ENCODE results near the gene VANGL2. TPM values are rescaled to one million over a fixed set of nuclear protein-coding genes. Genes with fewer than 3 reads are reported as not detected.

The VANGL2 gene
- total RNA-seq, 1 donor from 2014 or later = 5.5 TPM

GRCh38 chr1:160431006-160431405 lies 30.6 kb downstream of the VANGL2 start:
- POLR2A ChIA-PET = interaction anchor here (0.5 to 3.4 kb wide), 14 partner anchors 10 to 179 kb away, joined by 3 to 54 read pairs (median 4); no protein-coding TSS in a partner anchor
- peaks cover 10% of the 10 kb centered on the region for H3K9me3 Mint-ChIP-seq
- DNase-seq (no peak), ATAC-seq (ENCODE audit: low read depth) (no peak)
- H3K4me3 Mint-ChIP-seq = peak overlapping the region; percentile 48
- TF ChIP-seq, protein P1, sequence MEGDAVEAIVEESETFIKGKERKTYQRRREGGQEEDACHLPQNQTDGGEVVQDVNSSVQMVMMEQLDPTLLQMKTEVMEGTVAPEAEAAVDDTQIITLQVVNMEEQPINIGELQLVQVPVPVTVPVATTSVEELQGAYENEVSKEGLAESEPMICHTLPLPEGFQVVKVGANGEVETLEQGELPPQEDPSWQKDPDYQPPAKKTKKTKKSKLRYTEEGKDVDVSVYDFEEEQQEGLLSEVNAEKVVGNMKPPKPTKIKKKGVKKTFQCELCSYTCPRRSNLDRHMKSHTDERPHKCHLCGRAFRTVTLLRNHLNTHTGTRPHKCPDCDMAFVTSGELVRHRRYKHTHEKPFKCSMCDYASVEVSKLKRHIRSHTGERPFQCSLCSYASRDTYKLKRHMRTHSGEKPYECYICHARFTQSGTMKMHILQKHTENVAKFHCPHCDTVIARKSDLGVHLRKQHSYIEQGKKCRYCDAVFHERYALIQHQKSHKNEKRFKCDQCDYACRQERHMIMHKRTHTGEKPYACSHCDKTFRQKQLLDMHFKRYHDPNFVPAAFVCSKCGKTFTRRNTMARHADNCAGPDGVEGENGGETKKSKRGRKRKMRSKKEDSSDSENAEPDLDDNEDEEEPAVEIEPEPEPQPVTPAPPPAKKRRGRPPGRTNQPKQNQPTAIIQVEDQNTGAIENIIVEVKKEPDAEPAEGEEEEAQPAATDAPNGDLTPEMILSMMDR (IDR thresholded peaks at IDR 0.05) = no peak
- peak overlapping the region; percentile 95 for H3K27ac Mint-ChIP-seq
- H3K36me3 Mint-ChIP-seq (ENCODE audit: low read depth) = peaks cover 19% of the 10 kb centered on the region
- intact Hi-C loops (cut with micrococcal nuclease) = no loop called here
- CTCF ChIA-PET = interaction anchor here (1.0 to 5.0 kb wide), 11 partner anchors 23 to 188 kb away, joined by 3 to 175 read pairs (median 6); no protein-coding TSS in a partner anchor
- peaks cover 80% of the 10 kb centered on the region for H3K4me1 Mint-ChIP-seq
- no peaks in the 10 kb centered on the region for H3K27me3 Mint-ChIP-seq

DNA sequence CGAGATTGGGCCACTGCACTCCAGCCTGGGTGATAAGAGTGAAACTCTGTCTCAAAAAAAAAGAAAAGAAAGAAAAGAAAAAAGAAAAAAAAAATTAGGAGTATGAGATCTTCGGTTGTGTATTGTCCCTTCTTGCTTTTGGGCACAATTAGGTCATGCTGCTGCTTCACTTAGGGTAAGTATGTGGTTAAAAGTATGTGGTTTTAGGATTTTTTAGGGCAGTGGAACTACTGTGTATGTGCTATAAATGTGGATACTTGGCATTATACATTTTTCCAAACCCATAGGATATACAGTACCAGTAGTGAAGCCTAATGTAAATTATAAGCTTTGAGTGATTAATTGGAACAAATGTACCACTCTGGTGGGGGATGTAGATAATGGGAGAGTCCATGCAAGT lies 31.2 kb downstream of the VANGL2 start:
- CTCF ChIA-PET = interaction anchor here (1.1 to 5.0 kb wide), 4 partner anchors 22 to 177 kb away, joined by 3 to 175 read pairs (median 14); no protein-coding TSS in a partner anchor
- intact Hi-C loops (cut with micrococcal nuclease) = no loop called here
- TF ChIP-seq, protein P1 (IDR thresholded peaks at IDR 0.05) = no peak
- H3K27ac Mint-ChIP-seq = peak overlapping the region; percentile 95
- H3K9me3 Mint-ChIP-seq = peaks cover 10% of the 10 kb centered on the region
- DNase-seq (no peak), ATAC-seq (ENCODE audit: low read depth) (no peak)
- POLR2A ChIA-PET = interaction anchor here (0.7 to 3.4 kb wide), 17 partner anchors 12 to 176 kb away, joined by 3 to 54 read pairs (median 4); partner anchors contain the start of gene DCAF8
- H3K4me1 Mint-ChIP-seq = peaks cover 84% of the 10 kb centered on the region
- H3K27me3 Mint-ChIP-seq = no peaks in the 10 kb centered on the region
- peaks cover 16% of the 10 kb centered on the region for H3K36me3 Mint-ChIP-seq (ENCODE audit: low read depth)
- H3K4me3 Mint-ChIP-seq = peak overlapping the region; percentile 48

GRCh38 chr1:160432371-160432786 lies 32.0 kb downstream of the VANGL2 start:
- Mint-ChIP-seq H3K4me3 (peak overlapping the region; percentile 52), H3K27ac (peak overlapping the region; percentile 95), H3K9me3 (peaks cover 10% of the 10 kb centered on the region), H3K27me3 (no peaks in the 10 kb centered on the region), H3K4me1 (peaks cover 92% of the 10 kb centered on the region), H3K36me3 (ENCODE audit: low read depth) (peaks cover 16% of the 10 kb centered on the region)
- no peak for DNase-seq
- intact Hi-C loops (cut with micrococcal nuclease) = loop anchor here (1.0 to 2.0 kb wide), 6 partner anchors 14 to 108 kb away; no protein-coding TSS in a partner anchor
- ChIA-PET POLR2A (interaction anchor here (0.7 to 3.4 kb wide), 25 partner anchors 9 to 175 kb away, joined by 3 to 54 read pairs (median 5); partner anchors contain the start of genes DCAF8 and SLAMF6), CTCF (interaction anchor here (1.0 to 5.0 kb wide), 5 partner anchors 38 to 176 kb away, joined by 3 to 175 read pairs (median 6); no protein-coding TSS in a partner anchor)
- TF ChIP-seq, protein P1 (IDR thresholded peaks at IDR 0.05) = no peak
- peak; percentile 76 for ATAC-seq (ENCODE audit: low read depth)

GRCh38 chr1:160436966-160437365 lies 36.6 kb downstream of the VANGL2 start:
- Mint-ChIP-seq H3K9me3 (peaks cover 10% of the 10 kb centered on the region), H3K27ac (peak overlapping the region; percentile 97), H3K36me3 (ENCODE audit: low read depth) (peaks cover 16% of the 10 kb centered on the region), H3K27me3 (no peaks in the 10 kb centered on the region), H3K4me1 (peaks cover 74% of the 10 kb centered on the region), H3K4me3 (peak overlapping the region; percentile 15)
- DNase-seq (no peak), ATAC-seq (ENCODE audit: low read depth) (no peak)
- intact Hi-C loops (cut with micrococcal nuclease) = loop anchor here (1.0 kb wide), 1 partner anchor 7 kb away; no protein-coding TSS in a partner anchor
- TF ChIP-seq, protein P1 (IDR thresholded peaks at IDR 0.05) = no peak
- CTCF ChIA-PET = no interaction called here
- POLR2A ChIA-PET = interaction anchor here (0.6 to 1.2 kb wide), 3 partner anchors 17 to 51 kb away, joined by 3 read pairs; no protein-coding TSS in a partner anchor
